Measurements from ENCODE around the gene NHP2. TPM values are rescaled to one million over a fixed set of nuclear protein-coding genes. Genes with fewer than 3 reads are reported as not detected.
"Not testable (repeated sequence)": the region's sequence is repeated elsewhere in the genome, so short reads cannot be mapped to it uniquely, and the experiment has no call there.

NHP2 gene
- total RNA-seq, 1 experiment from 2014 or later: 221 TPM

- intact Hi-C loops (cut with micrococcal nuclease; ENCODE audit: unreplicated experiment): loop anchor here (5.0 kb wide), 1 partner anchor 39 kb away; no protein-coding TSS in a partner anchor
- Histone ChIP-seq H3K79me2 (ENCODE audit: low read depth) (peaks cover 25% of the 10 kb centered on the region), H3K4me2 (no peak overlapping the region; the same call in 1 of the 2 replicates), H3K27ac (no peak overlapping the region), H3F3A (ENCODE audit: insufficient read depth, low read depth) (peaks cover 27% of the 10 kb centered on the region; the same call in 1 of the 2 replicates), H3K4me1 (replicated peaks; ENCODE audit: insufficient read depth) (peaks cover 13% of the 10 kb centered on the region), H2AFZ (no peak overlapping the region), H3K9me2 (ENCODE audit: insufficient read depth) (no peaks in the 10 kb centered on the region), H3K27me3 (ENCODE audit: insufficient read depth, low read depth) (no peaks in the 10 kb centered on the region), H3K4me3 (no peak overlapping the region), H4K20me1 (ENCODE audit: insufficient read depth) (peaks cover 11% of the 10 kb centered on the region), H3K36me3 (ENCODE audit: low read depth) (peaks cover 8% of the 10 kb centered on the region), H3K9me3 (ENCODE audit: insufficient read depth, low read depth) (no peaks in the 10 kb centered on the region)
- BruUV-seq (replicated peaks): no TSS peak
- ChIA-PET POLR2A (ENCODE audit: unreplicated experiment) (no interaction called here), CTCF (no interaction called here)
- no peak for DNase-seq
- TF ChIP-seq EZH2 (IDR thresholded peaks at IDR 0.05; ENCODE audit: low read depth) (no peak), CTCF (conservative IDR thresholded peaks at IDR 0.05) (no peak)
These were observed 47.7 kb upstream of the NHP2 start for GRCh38 chr5:178201221-178201926.

- ChIA-PET CTCF (no interaction called here), POLR2A (ENCODE audit: unreplicated experiment) (no interaction called here)
- Histone ChIP-seq H3K27ac (no peak overlapping the region), H3K27me3 (ENCODE audit: insufficient read depth, low read depth) (peaks cover 4% of the 10 kb centered on the region; the same call in 1 of the 2 replicates), H3K4me1 (replicated peaks; ENCODE audit: insufficient read depth) (peaks cover 9% of the 10 kb centered on the region), H4K20me1 (ENCODE audit: insufficient read depth) (no peaks in the 10 kb centered on the region), H3K4me3 (no peak overlapping the region), H3K36me3 (ENCODE audit: low read depth) (no peaks in the 10 kb centered on the region), H2AFZ (no peak overlapping the region), H3K79me2 (ENCODE audit: low read depth) (peaks cover 10% of the 10 kb centered on the region; the same call in 1 of the 2 replicates), H3K9me2 (ENCODE audit: insufficient read depth) (no peaks in the 10 kb centered on the region), H3K4me2 (no peak overlapping the region), H3K9me3 (ENCODE audit: insufficient read depth, low read depth) (no peaks in the 10 kb centered on the region), H3F3A (ENCODE audit: insufficient read depth, low read depth) (peaks cover 16% of the 10 kb centered on the region; the same call in 1 of the 2 replicates)
- no TSS peak for BruUV-seq (replicated peaks)
- DNase-seq: no peak
- TF ChIP-seq EZH2 (IDR thresholded peaks at IDR 0.05; ENCODE audit: low read depth): no peak
- no peak for TF ChIP-seq CTCF (conservative IDR thresholded peaks at IDR 0.05)
- intact Hi-C loops (cut with micrococcal nuclease; ENCODE audit: unreplicated experiment): loop anchor here (5.0 kb wide), 1 partner anchor 38 kb away; no protein-coding TSS in a partner anchor
These were observed 46.1 kb upstream of the NHP2 start for GRCh38 chr5:178199581-178200434.

- POLR2A ChIA-PET (ENCODE audit: unreplicated experiment): no interaction called here
- H3K9me2 ChIP-seq (ENCODE audit: insufficient read depth): no peaks in the 10 kb centered on the region
- H4K20me1 ChIP-seq (ENCODE audit: insufficient read depth): no peaks in the 10 kb centered on the region
- no peak overlapping the region for H2AFZ ChIP-seq
- DNase-seq: no peak
- TF ChIP-seq EZH2 (IDR thresholded peaks at IDR 0.05; ENCODE audit: low read depth) (no peak), CTCF (conservative IDR thresholded peaks at IDR 0.05) (no peak)
- H3F3A ChIP-seq (ENCODE audit: insufficient read depth, low read depth): peaks cover 16% of the 10 kb centered on the region; the same call in 1 of the 2 replicates
- peaks cover 9% of the 10 kb centered on the region for H3K4me1 ChIP-seq (replicated peaks; ENCODE audit: insufficient read depth)
- no peak overlapping the region for H3K4me3 ChIP-seq
- CTCF ChIA-PET: no interaction called here
- H3K27ac ChIP-seq: no peak overlapping the region
- no TSS peak for BruUV-seq (replicated peaks)
- H3K36me3 ChIP-seq (ENCODE audit: low read depth): no peaks in the 10 kb centered on the region
- H3K79me2 ChIP-seq (ENCODE audit: low read depth): peaks cover under 1% of the 10 kb centered on the region; the same call in 1 of the 2 replicates
- peaks cover 14% of the 10 kb centered on the region for H3K27me3 ChIP-seq (ENCODE audit: insufficient read depth, low read depth)
- intact Hi-C loops (cut with micrococcal nuclease; ENCODE audit: unreplicated experiment): no loop called here
- H3K4me2 ChIP-seq: no peak overlapping the region
- H3K9me3 ChIP-seq (ENCODE audit: insufficient read depth, low read depth): no peaks in the 10 kb centered on the region
These were observed 45.0 kb upstream of the NHP2 start for GRCh38 chr5:178198706-178199105.

GRCh38 chr5:178198151-178198550 is 44.5 kb upstream of the NHP2 start:
- H3K27ac ChIP-seq; intact Hi-C loops (cut with micrococcal nuclease; ENCODE audit: unreplicated experiment); H3K4me3 ChIP-seq; H3K79me2 ChIP-seq (ENCODE audit: low read depth); H3K9me2 ChIP-seq (ENCODE audit: insufficient read depth); CTCF ChIA-PET; POLR2A ChIA-PET (ENCODE audit: unreplicated experiment); H2AFZ ChIP-seq; H3K4me2 ChIP-seq; DNase-seq; BruUV-seq (replicated peaks); H3K4me1 ChIP-seq (replicated peaks; ENCODE audit: insufficient read depth); H4K20me1 ChIP-seq (ENCODE audit: insufficient read depth); H3K9me3 ChIP-seq (ENCODE audit: insufficient read depth, low read depth); H3K36me3 ChIP-seq (ENCODE audit: low read depth): not testable (repeated sequence)
- Histone ChIP-seq H3F3A (ENCODE audit: insufficient read depth, low read depth) (peaks cover 16% of the 10 kb centered on the region; the same call in 1 of the 2 replicates), H3K27me3 (ENCODE audit: insufficient read depth, low read depth) (peaks cover 17% of the 10 kb centered on the region)
